GM12873 (cell line): ENCODE measurements around the gene OR11L1.

Experiments used
- CTCF ChIP-seq: IDR thresholded peaks from 2 replicates; pipeline ENCODE4 v1.5.1; 2012; ENCODE audit warnings: low read depth, mild to moderate bottlenecking, moderate library complexity, low read length, control low read depth; ENCODE audit not compliant: insufficient read depth; ENCODE audit errors: missing control alignments

The OR11L1 gene

GRCh38 chr1:247843411-247843810 lies 1.7 kb upstream of the OR11L1 start:
- TF ChIP-seq CTCF, result no peak

GRCh38 chr1:247840818-247841217 lies 878 bp downstream of the OR11L1 start:
- TF ChIP-seq CTCF, result no peak

GRCh38 chr1:247833601-247834000 lies 8.1 kb downstream of the OR11L1 start:
- TF ChIP-seq CTCF, result no peak

GRCh38 chr1:247829656-247830055 lies 12.0 kb downstream of the OR11L1 start:
- TF ChIP-seq CTCF, result no peak

GRCh38 chr1:247825362-247825761 lies 16.3 kb downstream of the OR11L1 start:
- TF ChIP-seq CTCF, result no peak

GRCh38 chr1:247824023-247824422 lies 17.7 kb downstream of the OR11L1 start, which contains the start of gene OR14A16:
Gene OR14A16 (minus strand): TSS chr1:247824119. CDS start chr1:247815729, 8,390 bp downstream.
- no peak for TF ChIP-seq CTCF

- no peak for TF ChIP-seq CTCF
Measured at GRCh38 chr1:247822060-247822459, 19.6 kb downstream of the OR11L1 start.
